ENCODE results near the gene BID.
A peak's percentile ranks its signal among the peaks of the same experiment; 100 is the strongest.
"Not testable (repeated sequence)": the region's sequence is repeated elsewhere in the genome, so short reads cannot be mapped to it uniquely, and the experiment has no call there.

Gene BID

DNA sequence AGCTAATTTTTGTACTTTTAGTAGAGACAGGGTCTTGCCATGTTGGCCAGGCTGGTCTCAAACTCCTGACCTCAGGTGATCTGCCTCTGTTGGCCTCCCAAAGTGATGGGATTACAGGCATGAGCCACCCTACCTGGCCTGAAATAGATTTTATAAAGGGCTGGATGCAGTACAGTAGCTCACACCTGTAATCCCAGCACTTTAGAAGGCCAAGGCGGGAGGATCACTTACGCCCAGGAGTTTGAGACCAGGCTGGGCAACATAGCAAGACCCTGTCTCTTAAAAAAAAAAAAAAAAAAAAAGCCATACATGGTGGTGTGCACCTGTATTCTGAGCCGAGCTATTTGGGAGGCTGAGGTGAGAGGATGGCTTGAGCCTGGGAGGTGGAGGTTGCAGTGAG, 76.0 kb downstream of the BID start:
- not testable (repeated sequence) for FAIRE-seq

DNA sequence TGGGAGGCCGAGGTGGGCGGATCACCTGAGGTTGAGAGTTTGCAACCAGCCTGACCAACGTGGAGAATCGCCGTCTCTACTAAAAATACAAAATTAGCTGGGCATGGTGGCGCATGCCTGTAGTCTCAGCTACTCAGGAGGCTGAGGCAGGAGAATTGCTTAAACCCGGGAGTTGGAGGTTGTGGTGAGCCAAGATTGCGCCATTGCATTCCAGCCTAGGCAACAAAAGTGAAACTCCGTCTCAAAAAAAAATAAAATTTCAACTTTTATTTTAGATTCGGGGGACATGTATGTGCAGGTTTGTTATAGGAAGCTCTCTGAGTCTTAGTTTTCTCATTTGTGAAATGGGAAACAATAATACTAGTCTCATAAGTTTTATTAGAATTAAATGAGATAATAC, 77.1 kb downstream of the BID start:
- not testable (repeated sequence) for FAIRE-seq

DNA sequence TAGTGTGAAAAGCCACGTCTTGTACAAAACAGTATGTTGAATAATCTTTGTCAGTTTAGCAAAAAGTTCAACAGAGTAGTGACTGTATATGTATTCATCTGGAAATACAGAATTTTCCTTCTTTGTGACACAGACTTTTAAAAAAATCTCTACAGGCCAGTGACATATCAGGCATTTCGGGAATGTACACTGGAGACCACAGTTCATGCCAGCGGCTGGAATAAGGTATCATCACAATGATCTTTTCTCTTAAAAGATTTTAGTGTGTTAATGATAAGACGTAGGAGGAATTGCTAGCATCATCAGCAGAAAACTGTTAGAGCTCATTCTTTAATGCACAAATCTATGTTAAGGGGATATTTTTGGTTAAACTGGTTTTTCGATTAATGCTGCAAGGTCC, 78.3 kb downstream of the BID start:
- FAIRE-seq: no peak

DNA sequence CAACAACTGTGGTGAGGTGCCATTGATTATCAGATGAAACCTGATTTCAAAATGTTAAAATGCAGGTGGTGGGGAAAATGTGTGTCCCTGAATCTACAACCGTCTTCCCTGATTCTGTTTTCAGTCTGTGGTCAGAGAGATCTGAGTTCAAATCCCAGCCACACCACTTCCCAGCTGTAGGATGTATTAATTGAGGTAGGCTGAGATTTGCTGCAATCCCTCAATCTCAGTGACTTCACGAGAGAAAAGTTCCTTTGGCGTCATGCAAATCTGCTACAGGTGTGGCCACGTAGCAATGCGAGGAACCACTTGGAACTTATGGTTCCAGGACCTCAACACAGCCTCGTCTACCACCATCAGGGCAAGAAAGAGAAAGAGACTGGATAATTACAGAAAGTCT, 79.5 kb downstream of the BID start:
- FAIRE-seq: no peak

DNA sequence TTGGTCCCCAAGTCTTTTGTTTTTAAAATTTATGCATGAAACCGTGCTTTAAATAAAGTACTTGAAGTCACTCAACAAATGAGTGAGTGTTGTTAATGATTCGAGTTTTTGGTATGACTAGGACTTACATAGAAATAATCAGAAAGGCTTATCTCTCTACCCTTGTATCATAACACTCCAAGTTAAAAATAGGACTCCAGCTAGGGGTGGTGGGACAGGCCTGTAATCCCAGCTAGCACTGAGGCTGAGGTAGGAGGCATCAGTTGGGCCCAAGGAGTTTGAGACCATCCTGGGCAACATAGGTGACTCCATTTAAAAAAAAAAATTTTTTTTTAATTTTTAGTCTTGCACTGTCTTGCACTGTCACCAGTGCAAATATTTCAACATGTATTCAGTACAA, 80.1 kb downstream of the BID start:
- no peak for FAIRE-seq

DNA sequence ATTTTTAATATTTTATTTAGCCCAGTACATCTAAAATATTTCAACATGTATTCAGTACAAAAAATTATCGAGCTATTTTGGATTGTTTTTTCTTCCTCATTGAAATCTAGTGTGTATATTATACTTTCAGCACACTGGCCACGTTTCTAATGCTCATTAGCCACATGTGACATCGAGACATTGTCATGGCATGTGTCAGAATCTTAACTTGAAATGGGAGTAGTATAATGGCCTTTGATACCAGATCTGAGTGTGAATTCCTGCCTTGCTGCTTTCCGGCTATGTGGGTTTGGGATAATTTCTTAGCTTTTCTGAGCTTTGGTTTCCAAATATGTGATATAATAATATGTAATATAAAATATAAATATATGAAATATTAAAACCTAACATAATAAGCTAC, 81.4 kb downstream of the BID start:
- peak; percentile 17 for FAIRE-seq

DNA sequence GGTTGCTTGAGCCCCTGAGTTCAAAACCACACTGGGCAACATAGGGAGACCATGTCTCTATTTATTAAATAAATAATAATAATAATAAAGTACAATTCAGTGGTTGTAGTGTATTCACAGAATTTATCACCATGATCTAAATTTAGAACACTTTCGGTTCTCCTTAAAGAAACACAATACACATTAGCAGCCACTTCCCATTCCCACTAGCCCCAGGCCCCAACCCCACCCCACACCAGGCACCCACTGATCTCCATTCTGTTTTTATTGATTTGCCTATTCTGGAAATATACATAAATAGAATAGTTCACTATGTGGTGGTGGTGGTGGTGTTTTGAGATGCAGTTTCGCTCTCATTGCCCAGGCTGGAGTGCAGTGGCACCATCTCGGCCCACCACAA, 90.0 kb downstream of the BID start:
- FAIRE-seq: no peak
